Gastroesophageal sphincter (tissue), 3 donors: ENCODE results near the gene RAC2.

ENCODE experiments used
- POLR2A ChIP-seq, 2 donors: fragments of 450-650 bp; IDR thresholded peaks; one replicate each; pipeline ENCODE4 v1.6.1; 2017; ENCODE audit warnings: antibody characterized with exemption in 2 of 2, mild to moderate bottlenecking in 2 of 2, moderate library complexity in 1 of 2
- TF ChIP-seq, protein P1 (sequence below), 4 experiments: fragments of 200-600 bp in 2 of 4; fragments of 450-650 bp in 2 of 4; sonication (generic) in 1 of 4; IDR thresholded peaks; one replicate each; pipeline ENCODE4 v1.5.1; 2017 to 2019; ENCODE audit warnings: antibody characterized with exemption in 4 of 4, mild to moderate bottlenecking in 2 of 4, moderate library complexity in 2 of 4

DNA sequence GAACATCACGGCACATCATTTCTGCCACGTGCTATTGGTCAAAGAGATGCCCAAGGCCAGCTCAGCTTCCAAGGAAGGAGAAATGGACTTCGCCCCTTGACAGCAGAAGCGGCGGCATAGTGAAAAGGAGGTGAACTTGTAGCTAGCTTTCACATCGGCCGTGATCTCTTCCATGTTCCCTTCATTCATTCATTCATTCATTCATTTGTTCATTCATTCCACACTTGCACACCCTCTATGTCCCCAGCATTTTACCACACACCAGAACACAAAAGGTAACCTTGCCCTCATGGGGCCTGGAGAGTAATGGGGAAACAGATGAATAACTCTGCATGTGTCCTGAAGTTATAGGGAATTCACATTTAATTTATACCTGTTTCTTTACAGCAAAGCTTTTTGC lies 37.1 kb upstream of the RAC2 start:
- TF ChIP-seq POLR2A (IDR thresholded peaks at IDR 0.05): no peak
- TF ChIP-seq, protein P1, sequence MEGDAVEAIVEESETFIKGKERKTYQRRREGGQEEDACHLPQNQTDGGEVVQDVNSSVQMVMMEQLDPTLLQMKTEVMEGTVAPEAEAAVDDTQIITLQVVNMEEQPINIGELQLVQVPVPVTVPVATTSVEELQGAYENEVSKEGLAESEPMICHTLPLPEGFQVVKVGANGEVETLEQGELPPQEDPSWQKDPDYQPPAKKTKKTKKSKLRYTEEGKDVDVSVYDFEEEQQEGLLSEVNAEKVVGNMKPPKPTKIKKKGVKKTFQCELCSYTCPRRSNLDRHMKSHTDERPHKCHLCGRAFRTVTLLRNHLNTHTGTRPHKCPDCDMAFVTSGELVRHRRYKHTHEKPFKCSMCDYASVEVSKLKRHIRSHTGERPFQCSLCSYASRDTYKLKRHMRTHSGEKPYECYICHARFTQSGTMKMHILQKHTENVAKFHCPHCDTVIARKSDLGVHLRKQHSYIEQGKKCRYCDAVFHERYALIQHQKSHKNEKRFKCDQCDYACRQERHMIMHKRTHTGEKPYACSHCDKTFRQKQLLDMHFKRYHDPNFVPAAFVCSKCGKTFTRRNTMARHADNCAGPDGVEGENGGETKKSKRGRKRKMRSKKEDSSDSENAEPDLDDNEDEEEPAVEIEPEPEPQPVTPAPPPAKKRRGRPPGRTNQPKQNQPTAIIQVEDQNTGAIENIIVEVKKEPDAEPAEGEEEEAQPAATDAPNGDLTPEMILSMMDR (IDR thresholded peaks at IDR 0.05): no peak
